Stomach (tissue), 4 donors: ENCODE results near the gene EIF4B.

ENCODE experiments used
- EP300 ChIP-seq: sonication (generic); formaldehyde crosslinking; IDR thresholded peaks from one replicate; pipeline ENCODE4 v1.6.1; 2017; ENCODE audit warnings: antibody characterized with exemption
- POLR2A ChIP-seq, 4 donors: fragments of 450-650 bp; IDR thresholded peaks; one replicate each; pipeline ENCODE4 v1.6.1; 2016; ENCODE audit warnings: antibody characterized with exemption in 4 of 4, control low read depth in 2 of 4, mild to moderate bottlenecking in 1 of 4, moderate library complexity in 1 of 4
- POLR2AphosphoS5 ChIP-seq, 3 donors: sonication (generic); formaldehyde crosslinking; IDR thresholded peaks; one replicate each; pipeline ENCODE4 v1.6.1; 2016; ENCODE audit warnings: antibody characterized with exemption in 3 of 3
- TF ChIP-seq, protein P1 (sequence below), 7 experiments: fragments of 450-650 bp in 4 of 7; fragments of 200-600 bp in 3 of 7; sonication (generic) in 3 of 7; IDR thresholded peaks; one replicate each; pipeline ENCODE4 v1.5.1; 2016 to 2019; ENCODE audit warnings: antibody characterized with exemption in 7 of 7, control low read depth in 2 of 7, mild to moderate bottlenecking in 1 of 7

DNA sequence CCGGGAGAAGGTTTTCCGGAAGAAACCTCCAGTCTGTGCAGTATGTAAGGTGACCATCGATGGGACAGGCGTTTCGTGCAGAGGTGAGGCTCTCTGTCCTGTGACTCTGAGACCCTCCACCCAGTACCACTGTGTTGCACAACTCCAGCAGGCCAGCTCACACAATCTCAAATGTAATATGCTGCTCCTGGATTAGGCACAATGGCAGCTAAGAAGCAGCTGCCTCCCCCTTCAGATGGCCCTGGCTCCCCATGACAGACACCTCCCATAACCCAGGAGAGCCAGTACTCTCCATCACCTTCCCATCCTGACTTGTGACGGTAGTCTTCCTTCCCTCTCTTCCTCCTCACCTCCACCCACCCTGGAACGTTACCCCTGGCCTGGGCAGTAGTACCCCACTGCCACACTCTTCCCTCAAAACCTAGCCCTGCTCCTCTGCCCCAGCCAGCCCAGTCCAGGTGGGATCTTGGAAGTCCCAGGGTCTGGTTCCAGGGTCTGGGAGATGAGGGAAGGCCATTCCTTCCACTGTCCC is 45.7 kb downstream of the EIF4B start:
- TF ChIP-seq EP300 (no peak), POLR2A (IDR thresholded peaks at IDR 0.05) (no peak), POLR2AphosphoS5 (IDR thresholded peaks at IDR 0.05) (no peak)
- TF ChIP-seq, protein P1, sequence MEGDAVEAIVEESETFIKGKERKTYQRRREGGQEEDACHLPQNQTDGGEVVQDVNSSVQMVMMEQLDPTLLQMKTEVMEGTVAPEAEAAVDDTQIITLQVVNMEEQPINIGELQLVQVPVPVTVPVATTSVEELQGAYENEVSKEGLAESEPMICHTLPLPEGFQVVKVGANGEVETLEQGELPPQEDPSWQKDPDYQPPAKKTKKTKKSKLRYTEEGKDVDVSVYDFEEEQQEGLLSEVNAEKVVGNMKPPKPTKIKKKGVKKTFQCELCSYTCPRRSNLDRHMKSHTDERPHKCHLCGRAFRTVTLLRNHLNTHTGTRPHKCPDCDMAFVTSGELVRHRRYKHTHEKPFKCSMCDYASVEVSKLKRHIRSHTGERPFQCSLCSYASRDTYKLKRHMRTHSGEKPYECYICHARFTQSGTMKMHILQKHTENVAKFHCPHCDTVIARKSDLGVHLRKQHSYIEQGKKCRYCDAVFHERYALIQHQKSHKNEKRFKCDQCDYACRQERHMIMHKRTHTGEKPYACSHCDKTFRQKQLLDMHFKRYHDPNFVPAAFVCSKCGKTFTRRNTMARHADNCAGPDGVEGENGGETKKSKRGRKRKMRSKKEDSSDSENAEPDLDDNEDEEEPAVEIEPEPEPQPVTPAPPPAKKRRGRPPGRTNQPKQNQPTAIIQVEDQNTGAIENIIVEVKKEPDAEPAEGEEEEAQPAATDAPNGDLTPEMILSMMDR (IDR thresholded peaks at IDR 0.05): no peak
